ENCODE measurements around the gene MCM7.

The MCM7 gene

GRCh38 chr7:100066953-100067352 lies 34.2 kb downstream of the MCM7 start:
- TF ChIP-seq, protein P1, sequence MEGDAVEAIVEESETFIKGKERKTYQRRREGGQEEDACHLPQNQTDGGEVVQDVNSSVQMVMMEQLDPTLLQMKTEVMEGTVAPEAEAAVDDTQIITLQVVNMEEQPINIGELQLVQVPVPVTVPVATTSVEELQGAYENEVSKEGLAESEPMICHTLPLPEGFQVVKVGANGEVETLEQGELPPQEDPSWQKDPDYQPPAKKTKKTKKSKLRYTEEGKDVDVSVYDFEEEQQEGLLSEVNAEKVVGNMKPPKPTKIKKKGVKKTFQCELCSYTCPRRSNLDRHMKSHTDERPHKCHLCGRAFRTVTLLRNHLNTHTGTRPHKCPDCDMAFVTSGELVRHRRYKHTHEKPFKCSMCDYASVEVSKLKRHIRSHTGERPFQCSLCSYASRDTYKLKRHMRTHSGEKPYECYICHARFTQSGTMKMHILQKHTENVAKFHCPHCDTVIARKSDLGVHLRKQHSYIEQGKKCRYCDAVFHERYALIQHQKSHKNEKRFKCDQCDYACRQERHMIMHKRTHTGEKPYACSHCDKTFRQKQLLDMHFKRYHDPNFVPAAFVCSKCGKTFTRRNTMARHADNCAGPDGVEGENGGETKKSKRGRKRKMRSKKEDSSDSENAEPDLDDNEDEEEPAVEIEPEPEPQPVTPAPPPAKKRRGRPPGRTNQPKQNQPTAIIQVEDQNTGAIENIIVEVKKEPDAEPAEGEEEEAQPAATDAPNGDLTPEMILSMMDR (IDR thresholded peaks at IDR 0.05) = no peak

DNA sequence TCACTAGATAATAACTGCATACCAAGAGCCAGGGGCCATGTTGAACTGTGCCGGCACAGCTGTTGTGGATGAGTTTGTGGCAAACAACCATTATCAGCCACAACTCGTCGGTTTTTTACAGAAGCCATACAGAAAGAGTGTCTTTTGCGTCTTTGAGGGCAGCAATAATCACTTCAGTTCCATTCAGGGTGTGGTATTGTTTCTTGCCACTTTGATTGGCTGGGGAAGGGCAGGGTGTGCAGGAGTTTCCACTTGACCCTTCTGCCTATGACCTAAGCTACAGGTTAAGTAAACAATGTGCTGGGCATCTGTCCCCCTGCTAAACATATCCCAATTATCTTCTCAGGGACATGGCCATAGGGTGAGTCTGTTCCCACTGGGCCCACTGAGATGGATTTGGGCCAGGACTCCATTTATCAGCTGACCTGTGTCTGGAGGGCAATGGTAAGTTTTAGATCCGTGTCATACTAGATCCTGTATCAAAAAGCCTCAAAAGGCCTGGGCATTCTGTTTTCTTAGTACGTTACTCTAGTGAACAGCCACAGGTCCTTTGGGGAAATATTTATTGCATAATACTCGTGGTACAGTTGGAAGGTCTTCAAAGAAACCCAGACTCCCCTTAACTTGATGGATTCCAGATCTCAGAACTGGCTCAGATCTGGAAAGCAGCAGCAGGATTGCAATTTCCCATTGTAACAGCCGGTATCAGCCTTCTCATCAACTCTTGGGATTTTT lies 35.6 kb downstream of the MCM7 start:
- TF ChIP-seq, protein P1 (IDR thresholded peaks at IDR 0.05) = no peak

- TF ChIP-seq, protein P1 (IDR thresholded peaks at IDR 0.05) = no peak
Measured at GRCh38 chr7:100064162-100064561, 37.0 kb downstream of the MCM7 start.

- TF ChIP-seq, protein P1 (IDR thresholded peaks at IDR 0.05) = no peak
Measured at GRCh38 chr7:100063376-100063775, 37.8 kb downstream of the MCM7 start.

GRCh38 chr7:100061518-100062193 lies 39.5 kb downstream of the MCM7 start:
- TF ChIP-seq, protein P1 (IDR thresholded peaks at IDR 0.05) = no peak

GRCh38 chr7:100059251-100059739 lies 41.9 kb downstream of the MCM7 start:
- TF ChIP-seq, protein P1 (IDR thresholded peaks at IDR 0.05) = no peak

DNA sequence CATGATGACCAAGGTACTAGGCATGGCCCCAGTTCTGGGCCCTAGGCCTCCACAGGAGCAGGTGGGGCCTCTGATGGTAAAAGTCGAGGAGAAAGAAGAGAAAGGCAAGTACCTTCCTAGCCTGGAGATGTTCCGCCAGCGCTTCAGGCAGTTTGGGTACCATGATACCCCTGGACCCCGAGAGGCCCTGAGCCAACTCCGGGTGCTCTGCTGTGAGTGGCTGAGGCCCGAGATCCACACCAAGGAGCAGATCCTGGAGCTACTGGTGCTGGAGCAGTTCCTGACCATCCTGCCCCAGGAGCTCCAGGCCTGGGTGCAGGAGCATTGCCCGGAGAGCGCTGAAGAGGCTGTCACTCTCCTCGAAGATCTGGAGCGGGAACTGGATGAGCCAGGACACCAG lies 44.2 kb downstream of the MCM7 start:
- TF ChIP-seq, protein P1 (IDR thresholded peaks at IDR 0.05) = no peak

All from LNCAP (cell line).